K562 (cell line): ENCODE results near the gene MCM9.

Source experiments
- CBX3 ChIP-seq, 2 experiments: IDR thresholded peaks; 1 replicate in 1 of 2; 2 replicates in 1 of 2; pipeline ENCODE4 v1.6.1; 2012; ENCODE audit warnings: inconsistent platforms in 2 of 2, low read length in 2 of 2, borderline replicate concordance in 1 of 2, control low read depth in 1 of 2
- GABPA ChIP-seq: fragments of 200-800 bp; sonication (Bioruptor generic); conservative IDR thresholded peaks from 2 replicates; pipeline ENCODE4 v1.6.1; 2016; ENCODE audit warnings: low read depth, missing genetic modification characterization, missing compliant biosample characterization
- SIN3A ChIP-seq, 2 experiments: fragments of 150-350 bp in 1 of 2; IDR thresholded peaks; 2 replicates each; pipeline ENCODE4 v1.6.1; 2011 to 2016; ENCODE audit warnings: borderline replicate concordance in 2 of 2, low read depth in 2 of 2, low read length in 2 of 2, mild to moderate bottlenecking in 2 of 2, moderate library complexity in 2 of 2; ENCODE audit not compliant: control insufficient read depth in 1 of 2
- ZNF121 ChIP-seq: sonication (generic); formaldehyde crosslinking; conservative IDR thresholded peaks from 2 replicates; pipeline ENCODE4 v1.8.0; 2022; ENCODE audit warnings: missing genetic modification reagents
- TF ChIP-seq, protein P1 (sequence below), 3 experiments: IDR thresholded peaks in 2 of 3; conservative IDR thresholded peaks in 1 of 3; 2 replicates each; pipeline ENCODE4 v1.5.1; 2011 to 2012; ENCODE audit warnings: low read length in 3 of 3, mild to moderate bottlenecking in 3 of 3, control low read depth in 2 of 3, improper control_type of control experiment in 1 of 3, inconsistent platforms in 1 of 3, low read depth in 1 of 3, mixed read lengths in 1 of 3, moderate library complexity in 1 of 3; ENCODE audit not compliant: insufficient read depth in 2 of 3

- TF ChIP-seq SIN3A (IDR thresholded peaks at IDR 0.05; ENCODE audit: borderline replicate concordance in 2 of 2, control insufficient read depth in 1 of 2, low read depth in 2 of 2, low read length in 2 of 2) (no peak), CBX3 (IDR thresholded peaks at IDR 0.05; ENCODE audit: borderline replicate concordance in 1 of 2, low read length in 2 of 2) (no peak), ZNF121 (CRISPR knock-in tag) (no peak), GABPA (tag) (no peak)
- TF ChIP-seq, protein P1, sequence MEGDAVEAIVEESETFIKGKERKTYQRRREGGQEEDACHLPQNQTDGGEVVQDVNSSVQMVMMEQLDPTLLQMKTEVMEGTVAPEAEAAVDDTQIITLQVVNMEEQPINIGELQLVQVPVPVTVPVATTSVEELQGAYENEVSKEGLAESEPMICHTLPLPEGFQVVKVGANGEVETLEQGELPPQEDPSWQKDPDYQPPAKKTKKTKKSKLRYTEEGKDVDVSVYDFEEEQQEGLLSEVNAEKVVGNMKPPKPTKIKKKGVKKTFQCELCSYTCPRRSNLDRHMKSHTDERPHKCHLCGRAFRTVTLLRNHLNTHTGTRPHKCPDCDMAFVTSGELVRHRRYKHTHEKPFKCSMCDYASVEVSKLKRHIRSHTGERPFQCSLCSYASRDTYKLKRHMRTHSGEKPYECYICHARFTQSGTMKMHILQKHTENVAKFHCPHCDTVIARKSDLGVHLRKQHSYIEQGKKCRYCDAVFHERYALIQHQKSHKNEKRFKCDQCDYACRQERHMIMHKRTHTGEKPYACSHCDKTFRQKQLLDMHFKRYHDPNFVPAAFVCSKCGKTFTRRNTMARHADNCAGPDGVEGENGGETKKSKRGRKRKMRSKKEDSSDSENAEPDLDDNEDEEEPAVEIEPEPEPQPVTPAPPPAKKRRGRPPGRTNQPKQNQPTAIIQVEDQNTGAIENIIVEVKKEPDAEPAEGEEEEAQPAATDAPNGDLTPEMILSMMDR (IDR thresholded peaks at IDR 0.05 in 2 of 3, conservative IDR thresholded peaks at IDR 0.05 in 1 of 3; ENCODE audit: insufficient read depth in 2 of 3, low read depth in 1 of 3, low read length in 3 of 3), result no peak
Observed at GRCh38 chr6:118830691-118831090, 104.3 kb downstream of the MCM9 start.
